ENCODE measurements around the gene PDLIM1.

The PDLIM1 gene

GRCh38 chr10:95315509-95315908 lies 24.7 kb upstream of the PDLIM1 start:
- H3K4me3 ChIP-seq (ENCODE audit: low read depth, low read length), result no peak overlapping the region

GRCh38 chr10:95314192-95314918 lies 23.6 kb upstream of the PDLIM1 start:
- H3K4me3 ChIP-seq (ENCODE audit: low read depth, low read length), result no peak overlapping the region

GRCh38 chr10:95312986-95313495 lies 22.2 kb upstream of the PDLIM1 start:
- no peak overlapping the region for H3K4me3 ChIP-seq (ENCODE audit: low read depth, low read length)

- no peak overlapping the region for H3K4me3 ChIP-seq (ENCODE audit: low read depth, low read length)
Observed at GRCh38 chr10:95312257-95312656, 21.5 kb upstream of the PDLIM1 start.

GRCh38 chr10:95309958-95310357 lies 19.2 kb upstream of the PDLIM1 start:
- no peak overlapping the region for H3K4me3 ChIP-seq (ENCODE audit: low read depth, low read length)

- H3K4me3 ChIP-seq (ENCODE audit: low read depth, low read length), result no peak overlapping the region
Observed at GRCh38 chr10:95308389-95309302, 17.8 kb upstream of the PDLIM1 start.

GRCh38 chr10:95306851-95307250 lies 16.0 kb upstream of the PDLIM1 start:
- no peak overlapping the region for H3K4me3 ChIP-seq (ENCODE audit: low read depth, low read length)

- no peak overlapping the region for H3K4me3 ChIP-seq (ENCODE audit: low read depth, low read length)
Observed at GRCh38 chr10:95306318-95306650, 15.5 kb upstream of the PDLIM1 start.

- H3K4me3 ChIP-seq (ENCODE audit: low read depth, low read length), result no peak overlapping the region
Observed at GRCh38 chr10:95305606-95306317, 15.0 kb upstream of the PDLIM1 start.

- H3K4me3 ChIP-seq (ENCODE audit: low read depth, low read length), result no peak overlapping the region
Observed at GRCh38 chr10:95304976-95305375, 14.2 kb upstream of the PDLIM1 start.

- no peak overlapping the region for H3K4me3 ChIP-seq (ENCODE audit: low read depth, low read length)
Observed at GRCh38 chr10:95304463-95304862, 13.7 kb upstream of the PDLIM1 start.

GRCh38 chr10:95303950-95304349 lies 13.1 kb upstream of the PDLIM1 start:
- no peak overlapping the region for H3K4me3 ChIP-seq (ENCODE audit: low read depth, low read length)

- H3K4me3 ChIP-seq (ENCODE audit: low read depth, low read length), result no peak overlapping the region
Observed at GRCh38 chr10:95303535-95303934, 12.7 kb upstream of the PDLIM1 start.

- no peak overlapping the region for H3K4me3 ChIP-seq (ENCODE audit: low read depth, low read length)
Observed at GRCh38 chr10:95300022-95300539, 9.3 kb upstream of the PDLIM1 start.

GRCh38 chr10:95297402-95297801 lies 6.6 kb upstream of the PDLIM1 start:
- no peak overlapping the region for H3K4me3 ChIP-seq (ENCODE audit: low read depth, low read length)

- H3K4me3 ChIP-seq (ENCODE audit: low read depth, low read length), result no peak overlapping the region
Observed at GRCh38 chr10:95296764-95297163, 6.0 kb upstream of the PDLIM1 start.

- peak overlapping the region; percentile 22 for H3K4me3 ChIP-seq (ENCODE audit: low read depth, low read length)
Observed at GRCh38 chr10:95295031-95295755, 4.4 kb upstream of the PDLIM1 start.

GRCh38 chr10:95293631-95294030 lies 2.8 kb upstream of the PDLIM1 start:
- no peak overlapping the region for H3K4me3 ChIP-seq (ENCODE audit: low read depth, low read length)

GRCh38 chr10:95291365-95292039 lies 699 bp upstream of the PDLIM1 start:
- H3K4me3 ChIP-seq (ENCODE audit: low read depth, low read length), result peak overlapping the region; percentile 21

GRCh38 chr10:95289921-95290421 lies 832 bp downstream of the PDLIM1 start:
- peak overlapping the region; percentile 82 for H3K4me3 ChIP-seq (ENCODE audit: low read depth, low read length)
